Limb (tissue), 2 donors: Measurements from ENCODE around the gene HMGN2.
"Not testable (repeated sequence)": the region's sequence is repeated elsewhere in the genome, so short reads cannot be mapped to it uniquely, and the experiment has no call there.

Source experiments
- DNase-seq, 2 donors: peaks; one replicate each; pipeline ENCODE4 v3.0.0-alpha.2; 2016; ENCODE audit errors: extremely low spot score in 2 of 2

The HMGN2 gene

DNA sequence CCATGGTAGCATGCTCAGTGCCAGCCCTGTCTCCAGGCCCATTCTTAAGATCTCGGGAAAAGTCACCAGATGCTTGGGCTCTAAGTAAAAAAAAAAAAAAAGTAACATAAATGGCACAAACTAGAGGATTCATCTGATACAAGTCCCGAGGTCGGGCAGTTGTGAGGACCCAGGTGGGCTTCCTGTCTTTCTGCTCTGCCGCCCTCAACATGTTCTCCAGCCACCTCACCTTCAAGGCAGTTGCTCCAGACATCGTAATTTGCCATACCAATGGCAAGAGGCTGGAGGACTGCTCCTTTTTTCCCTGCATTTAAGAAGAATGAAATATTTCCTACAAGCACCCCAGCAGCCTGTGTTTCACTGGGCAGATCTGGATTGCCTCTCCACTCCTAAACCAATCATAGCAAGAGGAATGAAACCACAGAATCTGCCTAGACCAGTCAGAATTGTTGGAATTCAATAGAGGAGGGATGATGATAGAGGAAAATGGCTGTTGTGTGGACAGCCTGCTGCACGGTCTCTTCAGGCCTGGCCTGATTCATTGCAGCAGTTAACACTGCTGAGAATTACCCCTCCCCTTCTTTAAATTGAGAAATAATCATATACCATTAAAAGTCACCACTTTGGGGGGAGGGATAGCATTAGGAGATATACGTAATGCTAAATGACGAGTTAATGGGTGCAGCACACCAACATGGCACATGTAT lies 5.4 kb downstream of the HMGN2 start:
- DNase-seq = no peak

DNA sequence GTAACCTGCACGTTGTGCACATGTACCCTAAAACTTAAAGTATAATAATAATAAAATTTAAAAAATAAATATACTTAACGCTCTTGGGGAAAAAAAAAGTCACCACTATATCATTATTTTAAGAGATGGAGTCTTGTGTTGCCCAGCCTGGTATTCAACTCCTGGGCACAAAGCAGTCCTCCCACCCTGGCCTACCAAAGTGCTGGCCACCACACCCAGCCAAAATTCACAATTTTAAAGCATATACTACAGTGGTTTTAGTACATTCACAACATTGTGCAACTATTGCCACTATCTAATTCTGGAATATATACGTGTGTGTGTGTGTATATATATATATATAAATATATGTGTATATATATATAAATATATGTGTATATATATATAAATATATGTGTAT lies 5.9 kb downstream of the HMGN2 start:
- DNase-seq = no peak

DNA sequence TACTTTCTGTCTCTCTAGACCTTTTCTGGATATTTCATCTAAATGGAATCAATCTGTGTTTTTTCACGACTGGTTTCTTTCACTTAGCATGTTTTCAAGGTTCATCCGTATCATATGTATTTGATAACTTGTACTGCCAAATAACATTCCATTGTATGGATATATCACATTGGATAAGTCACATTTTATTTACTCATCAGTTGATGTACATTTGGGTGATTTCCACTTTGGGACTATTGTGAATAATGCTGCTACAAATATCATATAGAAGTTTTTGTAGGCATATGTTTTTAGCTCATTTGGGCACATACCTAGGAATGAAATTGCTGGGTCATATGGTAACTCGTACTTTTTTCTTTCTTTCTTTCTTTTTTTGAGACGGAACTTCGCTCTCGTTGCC lies 6.7 kb downstream of the HMGN2 start:
- DNase-seq = no peak

DNA sequence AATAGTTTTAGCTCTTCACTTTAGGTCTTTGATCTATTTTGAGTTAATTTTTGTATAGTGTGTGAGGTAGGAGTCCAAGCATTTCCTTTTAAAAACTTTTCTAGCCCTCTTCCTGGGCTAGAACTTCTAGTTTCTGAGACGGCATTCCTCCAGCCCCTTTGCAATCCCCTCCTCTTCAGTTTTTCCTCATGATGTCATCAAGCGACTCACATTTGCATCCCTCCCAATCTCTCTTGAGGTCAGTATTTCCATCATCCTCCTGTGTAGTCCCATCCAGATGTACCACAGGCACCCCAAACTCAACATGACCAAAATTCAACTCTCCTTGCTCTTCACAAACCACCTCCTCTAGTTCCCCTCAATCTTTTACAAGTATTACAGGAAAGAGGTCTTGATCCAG lies 10.7 kb downstream of the HMGN2 start:
- no peak for DNase-seq

DNA sequence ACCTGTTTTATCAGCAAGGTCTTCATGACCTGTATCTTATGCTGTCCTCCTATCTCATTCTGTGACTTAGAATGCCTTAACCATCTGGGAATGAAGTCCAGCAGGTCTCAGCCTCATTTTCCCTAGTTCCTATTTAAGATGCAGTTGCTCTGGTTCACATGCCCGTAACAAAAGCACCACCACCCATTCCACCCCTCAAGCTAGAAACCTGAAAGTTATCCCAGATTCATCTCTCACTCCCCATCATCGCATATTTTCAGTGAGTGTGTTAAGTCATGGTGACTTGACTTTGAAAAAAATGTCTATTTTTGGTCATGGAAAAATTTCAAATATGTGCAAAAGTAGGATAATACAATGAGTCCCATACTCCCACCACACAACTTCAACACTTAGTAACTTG lies 11.7 kb downstream of the HMGN2 start:
- DNase-seq = no peak

DNA sequence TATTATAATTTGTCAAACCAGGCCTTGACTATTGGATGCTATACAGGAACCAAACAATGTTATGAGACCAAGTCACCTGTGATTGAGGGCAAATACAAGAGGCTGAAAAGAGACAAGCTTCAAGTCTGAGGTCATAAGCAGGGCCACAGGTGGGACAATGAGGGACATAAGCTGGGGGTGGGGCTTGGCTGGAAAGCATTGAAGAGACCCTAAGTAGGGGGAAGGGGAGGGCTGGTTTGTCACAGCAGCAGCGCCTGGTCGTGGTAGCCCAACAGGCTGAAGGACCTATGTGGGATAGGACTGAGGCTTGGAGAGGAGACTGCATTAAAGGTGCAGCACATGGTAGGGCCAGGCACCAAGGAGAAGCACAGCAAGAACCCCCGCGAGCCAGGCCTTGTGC lies 17.9 kb downstream of the HMGN2 start:
- no peak for DNase-seq

DNA sequence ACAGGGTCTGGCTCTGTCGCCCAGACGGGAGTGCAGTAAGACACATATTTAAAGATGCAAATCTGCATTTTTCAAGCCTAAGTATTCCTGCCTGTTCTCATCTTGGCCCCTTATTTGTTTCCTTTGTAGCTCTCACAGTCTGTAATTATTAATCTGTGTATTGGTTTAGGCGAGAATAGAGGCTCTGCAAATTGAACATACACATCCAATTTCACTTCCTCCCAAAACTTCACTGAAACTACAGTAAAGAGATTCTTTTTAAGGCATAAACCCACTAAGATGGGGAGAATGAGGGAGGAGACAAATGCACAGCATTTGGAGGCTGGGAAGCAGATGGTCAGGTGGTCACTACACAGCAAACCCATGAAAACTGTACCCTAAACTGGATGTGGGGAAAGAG lies 21.0 kb downstream of the HMGN2 start:
- DNase-seq = no peak

DNA sequence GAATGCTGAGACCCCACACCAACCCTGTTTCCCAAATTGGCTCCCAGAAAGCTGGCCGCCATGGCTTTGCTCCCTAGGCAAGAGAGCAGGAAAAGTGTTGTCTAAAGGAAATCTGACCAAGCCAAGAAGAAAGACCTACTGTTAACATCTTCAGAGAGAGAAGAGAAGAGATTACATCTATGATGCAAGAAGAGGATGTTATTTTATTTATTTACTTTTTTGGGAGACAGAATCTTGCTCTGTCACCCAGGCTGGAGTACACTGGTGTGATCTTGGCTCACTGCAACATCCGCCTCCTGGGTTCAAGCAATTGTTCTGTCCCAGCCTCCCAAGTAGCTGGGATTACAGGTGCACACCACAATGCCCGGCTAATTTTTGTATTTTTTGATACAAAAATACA lies 21.7 kb downstream of the HMGN2 start:
- DNase-seq = no peak

DNA sequence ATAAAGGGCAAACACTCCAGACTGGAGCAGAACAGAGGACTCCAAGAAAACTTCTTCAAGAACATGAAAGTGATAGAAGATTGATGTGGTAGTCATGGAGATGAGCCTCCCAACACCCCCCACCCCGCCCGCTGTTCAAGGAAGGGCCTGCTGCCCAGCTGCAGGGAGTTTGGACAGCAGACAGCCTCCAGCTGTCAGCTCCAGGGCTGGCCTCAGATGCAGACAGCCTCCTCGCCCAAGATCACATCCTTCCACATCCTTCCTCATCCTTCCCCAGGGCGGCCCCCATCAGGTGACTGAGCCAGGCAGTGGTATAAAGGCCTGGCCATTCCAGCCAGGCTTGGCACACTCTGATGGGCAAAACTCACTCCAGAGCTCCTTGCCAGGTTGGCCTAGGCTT lies 24.6 kb downstream of the HMGN2 start:
- peak in 1 of 2 donors; percentile 34 for DNase-seq

DNA sequence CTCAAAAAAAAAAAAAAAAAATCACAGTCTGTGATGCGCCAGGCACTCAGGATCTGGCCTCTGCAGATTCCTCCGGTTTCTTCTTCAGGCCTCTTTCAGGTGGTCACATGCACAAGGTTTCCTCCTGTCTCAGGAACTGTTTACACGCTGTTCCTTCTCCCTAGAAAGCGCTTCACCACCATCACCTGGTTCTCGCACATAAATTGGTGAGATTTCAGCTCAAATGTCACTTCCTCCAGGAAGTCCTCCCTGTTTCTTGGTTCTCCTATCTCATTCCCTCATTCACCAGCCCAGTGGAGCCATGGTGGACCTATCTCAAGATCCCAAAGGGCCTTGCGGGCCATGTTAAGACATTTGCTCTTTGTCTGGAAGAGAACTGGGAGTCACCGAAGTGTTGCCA lies 26.7 kb downstream of the HMGN2 start:
- DNase-seq = no peak

DNA sequence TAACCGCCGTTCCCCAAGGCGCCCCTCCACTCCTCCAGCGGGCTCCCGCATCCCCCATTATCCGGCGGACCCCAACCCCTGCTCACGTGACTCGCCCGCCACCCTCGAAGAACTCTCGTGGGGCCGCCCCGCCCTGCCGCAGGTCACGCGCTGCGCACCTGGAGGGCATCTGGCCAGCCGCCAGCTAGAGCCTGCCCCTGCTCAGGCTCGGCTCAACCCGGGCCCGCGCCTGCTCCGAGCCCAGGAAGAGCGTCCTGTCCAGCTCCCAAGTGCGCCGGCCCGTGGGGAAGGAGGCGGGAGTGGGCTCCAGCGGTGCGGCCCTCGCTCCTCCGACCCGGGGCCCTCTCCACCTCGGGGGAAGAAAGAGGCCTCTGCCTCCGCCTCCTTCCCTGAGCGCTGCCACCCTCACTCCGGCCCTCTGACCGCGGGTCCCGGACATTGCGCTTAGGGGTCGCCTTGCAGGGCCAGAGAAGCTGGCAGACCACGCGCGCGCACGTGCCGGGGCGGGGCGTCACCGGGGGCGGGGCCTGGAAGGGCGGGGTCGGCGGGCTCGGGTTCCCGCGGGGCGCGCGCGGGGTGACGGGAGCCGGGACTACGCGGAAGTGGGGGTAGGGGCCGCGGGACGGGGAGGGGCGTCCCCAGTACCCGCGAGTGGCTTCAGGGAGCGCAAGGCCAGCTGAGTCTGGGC lies 28.4 kb downstream of the HMGN2 start:
- DNase-seq = peak; percentile 28 to 97

DNA sequence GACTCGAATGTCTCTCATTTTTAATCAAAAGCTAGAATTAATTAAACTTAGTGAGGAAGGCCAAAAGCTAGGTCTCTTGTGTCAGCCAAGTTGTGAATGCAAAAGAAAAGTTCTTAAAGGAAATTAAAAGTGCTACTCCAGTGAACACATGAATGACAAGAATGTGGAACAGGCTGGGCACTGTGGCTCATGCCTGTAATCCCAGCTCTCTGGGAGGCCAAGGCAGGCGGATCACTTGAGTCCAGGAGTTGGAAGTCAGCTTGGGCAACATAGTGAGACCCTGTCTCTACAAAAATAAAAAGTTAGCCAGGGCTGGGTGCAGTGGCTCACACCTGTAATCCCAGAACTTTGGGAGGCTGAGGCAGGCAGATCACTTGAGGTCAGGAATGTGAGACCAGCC lies 38.5 kb downstream of the HMGN2 start:
- DNase-seq = not testable (repeated sequence)

DNA sequence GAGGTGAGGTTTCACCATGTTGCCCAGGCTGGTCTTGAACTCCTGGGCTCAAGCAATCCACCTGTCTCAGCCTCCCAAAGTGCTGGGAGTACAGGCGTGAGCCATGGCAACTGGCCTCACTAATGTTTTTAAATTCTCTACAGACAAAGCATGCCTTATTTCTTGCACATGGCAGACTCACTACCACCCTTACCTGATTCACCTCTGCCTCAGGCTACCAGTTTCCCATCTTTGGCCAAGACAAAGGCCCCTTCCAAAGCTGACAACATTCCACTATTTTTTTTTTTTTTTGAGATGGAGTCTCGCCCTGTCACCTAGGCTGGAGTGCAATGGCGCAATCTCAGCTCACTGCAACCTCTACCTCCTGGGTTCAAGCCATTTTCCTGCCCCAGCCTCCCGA lies 43.6 kb downstream of the HMGN2 start:
- DNase-seq = not testable (repeated sequence)

DNA sequence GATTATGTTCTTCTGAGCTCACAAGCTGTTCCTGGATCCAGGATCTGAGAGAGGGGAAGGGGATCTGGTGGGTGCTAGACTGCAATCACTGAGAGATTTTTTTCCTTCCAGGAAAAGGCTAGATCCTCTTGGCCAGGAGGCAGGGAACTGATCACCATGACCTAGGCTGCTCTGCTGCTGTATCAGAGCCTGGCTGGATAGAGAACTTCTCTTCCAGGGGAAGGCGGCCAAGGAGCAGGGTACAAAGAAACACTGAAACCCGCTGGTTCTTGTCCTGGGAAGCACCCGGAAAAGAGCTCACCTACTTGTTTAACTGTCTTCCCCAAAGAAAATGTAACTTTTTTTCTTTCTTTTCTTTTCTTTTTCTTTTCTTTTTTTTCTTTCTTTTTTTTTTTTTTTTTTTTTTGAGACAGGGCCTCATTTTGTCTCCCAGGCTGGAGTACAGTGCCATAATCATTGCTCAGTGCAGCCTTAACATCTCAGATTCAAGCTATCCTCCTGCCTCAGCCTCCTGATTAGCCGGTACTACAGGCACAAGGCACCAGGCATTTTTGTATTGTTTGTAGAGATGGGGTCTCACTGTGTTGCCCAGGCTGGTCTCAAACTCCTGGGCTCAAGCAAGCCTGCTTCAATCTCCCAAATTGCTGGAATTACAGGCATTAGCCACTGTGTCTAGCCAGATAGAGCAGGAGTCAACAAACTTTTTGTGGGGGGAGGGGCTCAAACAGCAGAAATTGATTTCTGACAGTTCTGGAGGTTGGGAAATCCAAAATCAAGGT lies 44.9 kb downstream of the HMGN2 start:
- DNase-seq = no peak

DNA sequence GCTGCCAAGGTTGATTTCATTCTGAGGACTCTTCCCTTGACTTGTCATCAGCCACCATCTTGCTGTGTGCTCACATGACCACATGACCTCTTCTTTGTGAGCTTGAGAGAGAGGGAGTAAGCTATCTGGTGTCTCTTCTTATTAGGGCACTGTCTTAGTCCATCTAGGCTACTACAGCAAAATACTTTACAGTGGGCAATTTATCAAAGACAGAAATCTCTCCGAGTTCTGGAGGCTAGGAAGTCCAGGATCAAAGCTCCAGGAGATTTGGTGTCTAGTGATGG lies 45.5 kb downstream of the HMGN2 start:
- no peak for DNase-seq

DNA sequence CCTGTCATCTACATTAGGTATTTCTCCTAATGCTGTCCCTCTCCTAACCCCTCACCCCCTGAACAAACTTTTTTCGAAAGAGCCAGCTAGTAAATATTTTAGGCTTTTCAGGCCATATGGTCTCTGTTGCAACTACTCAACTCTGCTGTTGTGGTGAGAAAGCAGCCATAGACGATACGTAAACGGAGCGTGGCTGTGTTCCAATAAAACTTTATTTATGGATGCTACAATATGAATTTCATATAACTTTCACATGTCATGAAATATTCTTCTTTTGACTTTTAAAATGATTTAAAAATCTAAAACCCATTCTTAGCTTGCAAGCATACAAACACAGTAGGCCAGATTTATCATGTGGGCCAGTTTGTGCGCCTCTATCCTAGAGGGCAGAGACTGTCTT lies 46.1 kb downstream of the HMGN2 start:
- DNase-seq = no peak

DNA sequence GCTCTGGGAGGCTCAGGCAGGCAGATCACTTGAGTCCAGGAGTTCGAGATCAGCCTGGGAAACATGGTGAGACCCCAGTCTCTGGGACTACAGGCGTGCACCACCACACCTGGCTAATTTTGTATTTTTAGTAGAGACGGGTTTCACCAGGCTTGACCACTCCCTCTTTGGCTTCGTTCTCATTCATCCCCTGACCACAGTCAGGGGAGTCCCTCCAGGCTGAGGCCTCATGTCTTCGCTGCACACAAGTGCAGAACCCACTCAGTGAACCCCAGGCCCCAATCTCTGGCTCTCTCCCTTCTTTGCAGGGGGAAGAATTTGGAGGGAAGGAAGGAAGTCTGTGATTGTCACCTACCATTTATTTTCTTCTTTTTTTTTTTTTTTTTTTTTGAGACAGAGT lies 48.1 kb downstream of the HMGN2 start:
- DNase-seq = no peak

DNA sequence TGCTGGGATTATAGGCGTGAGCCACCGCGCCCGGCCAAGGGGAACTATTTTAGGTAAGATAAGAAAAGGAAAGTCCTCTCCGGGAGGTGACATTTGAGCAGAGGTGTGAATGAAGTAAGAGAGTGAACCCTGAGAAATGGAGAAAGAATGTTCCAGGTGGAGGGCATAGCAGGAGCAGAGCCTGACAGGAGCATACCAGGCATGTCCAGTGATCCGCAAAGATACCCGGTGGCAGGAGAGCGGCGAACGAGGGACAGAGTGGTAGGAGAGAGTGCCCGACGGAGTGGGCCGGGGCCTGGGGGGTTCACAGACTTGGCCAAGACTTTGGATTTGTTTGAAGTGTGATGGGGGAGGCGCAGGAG lies 49.4 kb downstream of the HMGN2 start:
- no peak for DNase-seq

DNA sequence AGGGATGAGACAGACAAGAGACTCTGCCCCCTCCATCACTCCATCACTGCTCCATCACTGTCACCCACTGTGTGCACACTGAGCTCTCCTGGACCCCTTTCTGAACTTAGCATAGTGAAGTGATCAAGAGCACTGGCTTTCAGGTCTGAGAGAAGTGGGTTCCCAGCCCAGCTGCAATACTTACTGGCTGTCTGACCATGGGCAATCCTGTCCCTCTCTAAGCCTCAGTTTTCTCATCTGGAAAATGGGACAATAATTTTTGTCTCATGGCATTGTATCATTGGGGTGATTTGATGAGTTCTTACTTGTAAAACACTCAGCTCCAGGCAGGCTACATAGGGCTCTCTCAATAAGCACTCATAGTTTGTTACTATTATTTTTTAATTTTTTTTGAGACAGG lies 49.8 kb downstream of the HMGN2 start:
- DNase-seq = no peak

DNA sequence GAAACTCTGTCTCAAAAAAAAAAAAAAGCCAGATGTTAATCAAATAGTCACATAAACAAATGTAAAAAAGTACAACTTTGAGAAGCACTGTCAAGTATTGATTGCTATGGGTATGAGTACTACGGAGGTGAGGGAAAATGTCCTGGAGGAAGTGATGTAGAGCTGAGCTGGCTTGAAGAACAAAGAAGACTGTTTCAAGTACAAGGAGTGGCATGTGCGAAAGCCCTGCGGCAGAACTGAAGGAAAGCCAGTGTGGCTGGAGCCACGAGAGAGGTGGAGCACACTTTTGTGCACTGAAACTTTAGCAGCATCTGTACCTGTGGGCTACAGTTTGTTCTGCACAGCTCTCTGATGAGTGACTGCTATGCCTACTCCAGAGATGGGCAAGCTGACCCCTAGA lies 51.9 kb downstream of the HMGN2 start:
- no peak for DNase-seq
